ENCODE data around the gene MRGPRE.

MRGPRE gene

GRCh38 chr11:3222941-3223915 lies 9.0 kb downstream of the MRGPRE start:
- TF ChIP-seq CTCF (IDR thresholded peaks at IDR 0.05; ENCODE audit: insufficient read depth, low read length, poor library complexity, severe bottlenecking) (no peak), EZH2phosphoT487 (conservative IDR thresholded peaks at IDR 0.05; ENCODE audit: low read length) (no peak)
- H3K36me3 ChIP-seq (ENCODE audit: low read length): no peaks in the 10 kb centered on the region
- no peaks in the 10 kb centered on the region for H3K27me3 ChIP-seq (ENCODE audit: low read length)
- no peak overlapping the region for H3K4me2 ChIP-seq (ENCODE audit: low read depth, low read length, poor library complexity, severe bottlenecking)
- H3K27ac ChIP-seq (ENCODE audit: low read depth, low read length): no peak overlapping the region
- H3K9ac ChIP-seq (ENCODE audit: low read length): no peak overlapping the region
- no peaks in the 10 kb centered on the region for H4K20me1 ChIP-seq (ENCODE audit: low read depth, low read length)
- H3K9me2 ChIP-seq (replicated peaks; ENCODE audit: insufficient read depth, low read length): no peaks in the 10 kb centered on the region
- no peaks in the 10 kb centered on the region for H3F3A ChIP-seq (ENCODE audit: insufficient read depth)
- H2AFZ ChIP-seq (ENCODE audit: low read depth, low read length, severe bottlenecking): no peak overlapping the region
- no peak overlapping the region for H3K4me3 ChIP-seq (ENCODE audit: insufficient read depth, low read length, poor library complexity, severe bottlenecking)
- no peaks in the 10 kb centered on the region for H3K9me3 ChIP-seq (ENCODE audit: insufficient read depth, low read length)
- H3K79me2 ChIP-seq (ENCODE audit: insufficient read depth, low read length): no peaks in the 10 kb centered on the region

- Histone ChIP-seq H3F3A (ENCODE audit: insufficient read depth) (no peaks in the 10 kb centered on the region), H3K9me2 (replicated peaks; ENCODE audit: insufficient read depth, low read length) (no peaks in the 10 kb centered on the region), H3K9ac (ENCODE audit: low read length) (no peak overlapping the region), H2AFZ (ENCODE audit: low read depth, low read length, severe bottlenecking) (no peak overlapping the region), H3K4me2 (ENCODE audit: low read depth, low read length, poor library complexity, severe bottlenecking) (no peak overlapping the region), H3K4me3 (ENCODE audit: insufficient read depth, low read length, poor library complexity, severe bottlenecking) (no peak overlapping the region), H3K27me3 (ENCODE audit: low read length) (no peaks in the 10 kb centered on the region), H3K79me2 (ENCODE audit: insufficient read depth, low read length) (no peaks in the 10 kb centered on the region), H3K36me3 (ENCODE audit: low read length) (no peaks in the 10 kb centered on the region), H4K20me1 (ENCODE audit: low read depth, low read length) (no peaks in the 10 kb centered on the region), H3K9me3 (ENCODE audit: insufficient read depth, low read length) (no peaks in the 10 kb centered on the region), H3K27ac (ENCODE audit: low read depth, low read length) (no peak overlapping the region)
- TF ChIP-seq EZH2phosphoT487 (conservative IDR thresholded peaks at IDR 0.05; ENCODE audit: low read length) (no peak), CTCF (IDR thresholded peaks at IDR 0.05; ENCODE audit: insufficient read depth, low read length, poor library complexity, severe bottlenecking) (no peak)
Observed at GRCh38 chr11:3222003-3222855, 10.0 kb downstream of the MRGPRE start.

- H3K27me3 ChIP-seq (ENCODE audit: low read length): no peaks in the 10 kb centered on the region
- no peaks in the 10 kb centered on the region for H3K9me3 ChIP-seq (ENCODE audit: insufficient read depth, low read length)
- H3K27ac ChIP-seq (ENCODE audit: low read depth, low read length): no peak overlapping the region
- H4K20me1 ChIP-seq (ENCODE audit: low read depth, low read length): no peaks in the 10 kb centered on the region
- H3K36me3 ChIP-seq (ENCODE audit: low read length): no peaks in the 10 kb centered on the region
- TF ChIP-seq EZH2phosphoT487 (conservative IDR thresholded peaks at IDR 0.05; ENCODE audit: low read length) (no peak), CTCF (IDR thresholded peaks at IDR 0.05; ENCODE audit: insufficient read depth, low read length, poor library complexity, severe bottlenecking) (no peak)
- H3K9me2 ChIP-seq (replicated peaks; ENCODE audit: insufficient read depth, low read length): no peaks in the 10 kb centered on the region
- H2AFZ ChIP-seq (ENCODE audit: low read depth, low read length, severe bottlenecking): no peak overlapping the region
- H3K4me2 ChIP-seq (ENCODE audit: low read depth, low read length, poor library complexity, severe bottlenecking): no peak overlapping the region
- H3K79me2 ChIP-seq (ENCODE audit: insufficient read depth, low read length): no peaks in the 10 kb centered on the region
- no peak overlapping the region for H3K9ac ChIP-seq (ENCODE audit: low read length)
- no peak overlapping the region for H3K4me3 ChIP-seq (ENCODE audit: insufficient read depth, low read length, poor library complexity, severe bottlenecking)
- H3F3A ChIP-seq (ENCODE audit: insufficient read depth): no peaks in the 10 kb centered on the region
Observed at GRCh38 chr11:3221408-3222002, 10.7 kb downstream of the MRGPRE start.

All from SU-DHL-6 (cell line).